GM18519 (cell line): ENCODE data around the gene GALNT1.

Source experiments
- ATAC-seq: cut with Tn5 transposase; IDR thresholded peaks from one replicate; pipeline ENCODE4 v1.9.1; 2021; ENCODE audit warnings: mild to moderate bottlenecking, moderate library complexity; ENCODE audit not compliant: unreplicated experiment, low FRiP score

GALNT1 gene

DNA sequence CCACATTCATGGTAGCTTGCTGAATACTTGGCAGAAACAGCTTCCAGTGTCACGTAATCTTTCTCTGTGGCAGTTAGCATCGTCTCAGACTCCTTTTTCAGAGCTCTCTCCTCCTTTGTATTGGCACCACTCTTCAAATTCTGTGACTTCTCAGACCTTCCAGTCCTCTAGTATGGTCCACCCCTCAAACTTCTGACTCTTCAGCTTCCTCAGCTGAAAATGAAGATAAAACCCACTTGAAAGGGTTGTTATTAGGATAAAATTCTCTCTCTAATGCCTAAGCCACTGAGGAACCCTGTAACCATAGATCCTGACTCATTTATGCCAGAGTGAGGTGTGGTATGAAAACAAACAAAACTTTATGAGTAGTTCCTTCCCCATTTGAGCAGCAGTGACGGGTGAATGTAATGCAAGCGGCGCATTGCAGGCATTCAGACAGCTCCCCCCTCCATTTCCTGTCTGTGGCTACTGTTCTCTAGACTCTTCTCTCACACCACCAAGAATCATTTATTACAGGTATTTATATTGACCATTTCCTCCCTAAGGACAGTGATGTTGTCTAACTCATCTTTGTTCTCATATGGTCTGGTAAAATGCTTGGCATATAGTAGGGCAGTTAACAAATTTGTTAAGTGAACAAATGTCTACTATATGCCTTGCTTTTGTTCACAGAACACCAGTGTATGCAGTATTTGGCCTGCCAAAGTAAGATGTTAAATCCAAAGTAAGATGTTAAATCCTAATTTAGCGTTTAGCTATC, 35.3 kb downstream of the GALNT1 start:
- ATAC-seq: peak; percentile 97

DNA sequence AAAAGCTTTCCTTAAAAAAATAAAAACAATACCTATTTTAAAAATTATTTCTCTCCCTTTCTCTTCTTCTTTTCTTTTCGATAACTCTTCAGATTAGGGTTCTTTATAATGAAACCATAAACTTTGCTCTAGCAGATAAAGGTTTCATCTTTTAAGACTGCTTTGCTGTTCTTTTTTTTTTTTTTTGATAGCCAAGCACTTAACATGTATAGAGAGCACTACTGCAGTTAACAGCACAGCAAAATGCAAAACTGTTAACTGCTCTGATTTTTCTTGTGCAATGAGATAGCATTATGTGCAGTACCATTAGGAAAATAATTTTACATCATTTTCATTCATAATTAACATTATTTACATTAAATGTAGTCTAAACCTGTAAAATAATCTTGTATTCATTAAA, 36.3 kb downstream of the GALNT1 start:
- ATAC-seq: no peak

DNA sequence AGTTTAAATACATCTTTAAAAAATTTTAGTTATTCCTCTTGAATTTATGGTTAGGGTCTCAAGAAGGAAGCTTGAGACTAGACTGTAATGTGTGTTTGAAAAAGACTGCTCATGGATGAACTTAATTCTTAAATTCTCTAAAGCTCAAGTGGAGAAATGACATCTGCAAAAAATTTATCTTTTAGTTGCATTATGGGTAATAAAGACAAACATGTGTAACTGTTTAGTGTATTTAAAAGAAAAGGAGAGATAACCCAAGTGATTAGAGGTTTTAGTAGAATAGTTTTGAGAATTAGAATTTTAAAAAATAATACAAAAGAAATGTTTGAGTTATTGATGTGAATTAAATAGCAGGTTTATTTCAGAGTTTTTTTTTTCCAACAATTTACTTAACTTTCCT, 36.7 kb downstream of the GALNT1 start:
- no peak for ATAC-seq

DNA sequence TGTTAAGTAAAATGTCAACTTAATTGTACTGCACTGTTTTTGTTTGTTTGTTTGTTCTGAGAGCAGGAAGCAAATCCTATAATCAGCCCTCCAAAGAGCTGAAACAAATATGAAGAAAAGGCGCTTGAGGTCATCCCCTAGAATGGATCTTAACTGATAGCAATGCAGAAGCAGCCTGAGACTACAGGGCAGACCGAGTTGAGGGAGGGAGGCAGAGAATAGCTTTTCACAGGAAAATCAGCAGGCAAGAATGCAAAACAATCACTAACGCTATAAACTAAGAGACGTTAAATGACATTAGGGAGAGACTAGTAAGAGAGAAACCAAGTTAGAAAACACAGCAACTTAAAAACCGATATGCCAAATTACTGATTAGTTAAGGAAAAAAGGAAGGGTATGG, 37.2 kb downstream of the GALNT1 start:
- no peak for ATAC-seq

DNA sequence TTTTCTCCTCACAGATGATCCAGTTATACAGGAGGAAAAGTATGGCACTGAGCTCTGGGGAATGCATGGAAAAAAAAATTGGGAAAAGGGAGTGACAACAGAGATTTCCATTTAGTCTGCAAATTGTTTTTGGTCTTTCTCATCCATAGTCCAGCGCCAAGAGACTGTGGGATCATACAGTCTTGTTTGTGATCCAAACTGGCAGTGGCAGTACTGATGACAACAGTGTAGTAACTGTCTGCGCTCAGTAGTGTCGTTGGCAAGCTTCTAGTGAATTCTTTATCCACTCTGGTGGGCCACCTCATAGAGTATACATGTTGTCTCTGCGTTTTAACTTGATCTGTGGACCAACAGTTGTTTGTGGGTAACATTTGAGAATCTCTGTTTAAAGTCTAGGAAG, 37.9 kb downstream of the GALNT1 start:
- ATAC-seq: no peak

DNA sequence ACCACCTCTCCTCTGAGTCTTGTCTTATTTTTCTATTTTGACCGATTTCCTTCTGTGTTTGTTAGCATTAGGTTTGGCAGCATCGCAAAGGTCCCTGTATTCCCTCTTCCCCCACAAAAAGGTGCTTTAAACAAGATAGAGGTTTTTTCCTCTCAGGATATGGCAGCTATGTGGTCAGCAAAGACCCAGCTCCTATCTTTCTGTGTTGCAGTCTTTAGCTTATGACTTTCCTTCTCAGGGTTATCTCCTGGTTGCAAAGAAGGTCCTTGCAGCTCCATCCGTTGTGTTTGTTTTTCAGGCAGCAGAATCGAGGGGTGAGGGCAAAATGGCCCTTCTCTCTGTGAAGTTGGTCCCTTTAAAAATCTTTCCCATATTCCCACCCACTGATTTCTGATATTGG, 38.4 kb downstream of the GALNT1 start:
- no peak for ATAC-seq

DNA sequence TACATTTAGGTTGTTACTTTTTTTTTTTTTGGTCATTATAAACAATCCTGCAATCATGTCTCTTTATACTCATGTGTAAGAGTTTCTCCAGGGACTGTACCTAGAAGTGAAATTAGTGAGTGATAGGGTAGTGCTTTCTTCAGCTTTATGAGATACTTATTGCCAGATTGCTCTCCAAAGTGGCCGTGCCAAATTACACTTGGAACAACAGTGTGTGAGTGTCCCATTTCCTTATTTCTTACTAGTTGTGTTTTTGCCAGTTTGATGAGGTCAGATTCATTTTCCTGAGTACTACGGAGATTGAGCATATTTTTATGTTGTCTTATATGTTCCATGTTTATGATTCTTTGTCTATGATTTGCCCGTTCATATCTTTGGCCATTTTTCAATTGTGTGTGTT, 39.2 kb downstream of the GALNT1 start:
- ATAC-seq: no peak

DNA sequence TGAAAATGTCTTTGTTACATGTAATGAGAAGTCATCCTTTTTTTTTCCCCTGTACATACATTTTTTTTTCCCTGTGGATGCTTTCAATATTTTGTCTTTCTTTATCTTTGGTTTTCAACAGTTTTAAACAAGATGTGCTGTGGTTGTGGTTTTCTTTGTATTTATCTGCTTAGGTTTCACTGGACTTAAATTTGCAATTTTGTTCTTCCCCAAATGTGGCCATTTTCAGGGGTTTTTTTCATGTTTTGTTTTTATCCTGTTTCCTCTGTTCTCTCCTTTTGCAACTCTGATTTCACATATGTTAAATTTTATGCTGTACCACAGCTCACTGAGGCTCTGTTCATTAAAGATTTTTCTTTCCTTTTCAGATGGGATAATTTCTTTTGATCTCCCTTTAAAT, 41.7 kb downstream of the GALNT1 start:
- ATAC-seq: no peak

DNA sequence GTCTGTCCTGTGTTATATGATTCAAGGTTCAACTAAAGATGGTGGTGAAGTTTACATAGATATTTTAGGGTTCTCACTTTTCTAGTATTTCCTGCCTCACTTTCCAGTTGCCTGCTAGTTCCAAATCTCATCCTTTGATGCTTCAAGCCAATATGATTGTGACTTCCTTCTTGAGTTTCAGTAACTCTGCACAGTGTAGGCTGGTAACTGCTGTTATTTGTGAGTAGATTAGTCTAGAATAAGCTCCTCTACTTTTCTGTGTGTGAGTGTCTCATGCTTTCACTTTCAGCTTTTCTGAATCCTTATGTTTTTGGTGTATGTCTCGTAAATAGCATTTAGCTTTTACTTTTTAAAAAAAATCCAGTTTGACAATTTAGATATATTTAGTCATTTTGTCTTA, 42.6 kb downstream of the GALNT1 start:
- ATAC-seq: peak; percentile 74

DNA sequence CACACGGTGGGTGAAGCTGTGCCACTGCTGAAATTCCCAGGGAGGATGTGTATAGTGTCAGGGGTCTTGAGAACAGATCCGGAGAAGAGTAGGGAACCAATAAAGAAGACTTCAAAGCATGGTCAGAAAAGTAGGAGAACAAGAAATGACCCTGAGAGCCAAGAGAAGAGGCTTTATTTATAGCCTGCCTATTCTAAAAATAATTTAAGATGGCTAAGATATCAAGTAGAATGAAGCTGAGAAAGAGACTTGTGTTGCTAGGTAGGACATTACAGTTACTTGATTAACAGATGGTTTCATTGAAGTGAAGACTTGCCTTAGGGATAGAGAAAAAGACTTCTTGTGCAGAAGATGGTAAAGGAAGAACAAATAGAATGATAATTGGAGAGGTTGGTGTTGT, 43.7 kb downstream of the GALNT1 start:
- no peak for ATAC-seq

DNA sequence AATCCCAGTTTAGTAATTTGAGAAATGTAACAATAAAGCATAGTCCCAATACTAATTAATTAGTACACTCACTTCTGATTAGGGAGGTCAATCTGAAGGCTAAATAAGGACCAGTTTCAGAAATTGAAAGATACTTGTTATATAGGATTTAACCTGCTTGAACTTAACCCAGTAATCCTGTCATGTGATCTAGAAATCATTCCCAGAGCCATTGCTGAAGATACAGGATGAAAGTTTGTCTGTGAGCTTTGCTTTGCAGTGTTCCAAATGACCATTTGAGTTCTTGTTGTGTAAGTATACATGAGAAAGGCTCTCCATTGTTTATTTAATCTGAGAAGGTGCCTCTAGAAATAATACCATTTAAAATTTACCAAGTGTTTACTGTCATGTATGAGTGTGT, 52.2 kb downstream of the GALNT1 start:
- ATAC-seq: no peak

DNA sequence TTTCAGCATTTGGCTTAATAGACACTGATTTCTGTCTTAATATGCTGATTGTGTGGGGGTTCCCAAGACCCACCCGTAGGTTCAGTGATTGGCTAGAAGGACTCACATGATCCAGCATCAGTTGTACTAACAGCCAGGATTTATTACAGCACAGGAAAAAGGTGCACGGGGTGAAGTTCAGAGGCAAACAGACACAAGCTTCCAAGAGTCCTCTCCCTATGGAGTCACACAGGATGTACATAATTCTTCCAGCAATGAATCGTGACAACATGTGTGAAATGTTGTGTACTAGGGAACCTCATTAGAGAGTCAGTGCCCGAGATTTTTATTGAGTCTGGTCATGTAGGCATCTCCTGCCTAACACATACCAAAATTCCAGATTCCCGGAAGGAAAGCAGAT, 52.8 kb downstream of the GALNT1 start:
- no peak for ATAC-seq

DNA sequence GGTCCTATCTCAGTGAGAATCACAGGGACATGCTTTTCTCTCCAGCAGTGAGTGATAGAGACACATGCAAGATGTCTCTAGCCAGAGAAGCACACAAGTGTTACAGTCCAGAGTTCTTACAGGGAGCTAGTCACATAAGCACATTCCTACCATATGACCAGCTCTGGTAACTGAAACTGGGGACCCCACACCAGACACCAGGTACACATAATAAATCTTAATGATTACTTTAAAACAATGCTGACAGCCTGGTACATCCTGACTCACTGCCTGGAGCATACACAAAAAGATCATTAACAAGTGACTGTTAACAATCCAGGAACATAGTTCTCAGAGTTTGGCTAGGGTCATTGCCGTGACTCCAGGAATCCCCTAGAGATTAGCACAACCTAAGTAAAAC, 53.6 kb downstream of the GALNT1 start:
- no peak for ATAC-seq

DNA sequence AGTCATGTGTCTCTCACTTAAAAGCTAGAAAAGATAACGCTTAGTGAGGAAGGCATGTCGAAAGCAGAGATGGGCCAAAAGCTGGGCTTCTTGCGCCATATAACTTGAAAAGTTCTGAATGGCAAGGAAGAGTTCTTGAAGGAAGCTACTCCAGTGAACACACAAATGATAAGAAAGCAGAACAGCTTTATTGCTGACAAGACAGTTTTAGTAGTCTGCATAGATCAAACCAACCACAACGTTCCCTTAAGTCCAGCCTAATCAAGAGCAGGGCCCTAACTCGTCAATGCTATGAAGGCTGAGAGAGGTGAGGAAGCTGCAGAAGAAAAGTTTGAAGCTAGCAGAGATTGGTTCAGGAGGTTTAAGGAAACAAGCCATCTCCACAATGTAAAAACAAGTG, 55.7 kb downstream of the GALNT1 start:
- ATAC-seq: no peak

DNA sequence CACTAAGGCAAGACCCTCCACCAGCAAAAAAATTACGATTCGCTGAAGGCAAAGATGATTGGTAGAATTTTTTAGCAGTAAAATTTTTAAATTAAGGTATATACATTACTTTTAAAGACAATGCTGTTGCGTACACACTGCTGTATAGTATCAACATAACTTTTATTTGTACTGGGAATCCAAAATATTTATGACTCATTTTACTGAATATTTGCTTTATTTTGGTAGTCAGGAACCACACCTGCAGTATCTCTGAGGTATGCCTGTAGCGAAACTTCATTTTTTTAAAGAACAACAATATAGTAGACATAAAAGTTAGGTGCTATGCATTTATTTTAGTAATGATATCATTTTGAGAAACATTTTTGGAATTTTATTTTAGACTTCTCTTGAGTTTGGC, 57.8 kb downstream of the GALNT1 start:
- no peak for ATAC-seq

DNA sequence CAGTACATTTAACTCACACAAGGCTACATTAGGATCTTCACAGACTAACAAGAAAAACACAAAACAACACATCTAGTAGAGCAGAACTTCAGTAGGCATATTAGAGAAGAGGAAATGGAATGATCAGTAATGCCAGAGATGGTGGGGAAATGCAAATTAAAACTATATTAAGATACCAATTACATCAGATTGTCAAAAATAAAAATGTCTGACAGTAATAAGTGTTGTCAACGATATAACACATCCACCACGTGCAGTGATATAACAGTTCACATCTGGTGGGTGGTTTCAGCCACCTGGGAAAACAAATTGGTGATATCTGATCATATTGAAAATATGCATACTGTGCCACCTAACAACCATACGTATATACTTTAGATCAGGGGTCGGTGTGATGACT, 59.9 kb downstream of the GALNT1 start:
- ATAC-seq: no peak

DNA sequence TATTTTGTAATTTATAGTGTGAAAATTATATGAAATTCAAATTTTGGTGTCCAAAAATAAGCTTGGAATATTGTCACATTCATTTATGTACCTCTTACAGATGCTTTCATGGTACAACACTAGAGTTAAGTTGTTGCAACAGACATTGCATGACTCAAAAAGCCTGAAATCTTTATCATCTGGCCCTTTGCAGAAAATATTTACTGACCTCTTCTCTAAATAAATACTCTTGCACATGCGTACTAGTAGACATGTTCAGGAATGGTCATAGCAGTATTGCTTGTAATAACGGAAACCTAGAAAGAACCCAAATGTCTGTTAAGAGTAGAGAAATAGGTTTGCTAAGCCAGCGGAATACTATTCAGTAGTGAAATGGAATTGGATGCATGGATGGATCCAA, 60.4 kb downstream of the GALNT1 start:
- ATAC-seq: no peak

DNA sequence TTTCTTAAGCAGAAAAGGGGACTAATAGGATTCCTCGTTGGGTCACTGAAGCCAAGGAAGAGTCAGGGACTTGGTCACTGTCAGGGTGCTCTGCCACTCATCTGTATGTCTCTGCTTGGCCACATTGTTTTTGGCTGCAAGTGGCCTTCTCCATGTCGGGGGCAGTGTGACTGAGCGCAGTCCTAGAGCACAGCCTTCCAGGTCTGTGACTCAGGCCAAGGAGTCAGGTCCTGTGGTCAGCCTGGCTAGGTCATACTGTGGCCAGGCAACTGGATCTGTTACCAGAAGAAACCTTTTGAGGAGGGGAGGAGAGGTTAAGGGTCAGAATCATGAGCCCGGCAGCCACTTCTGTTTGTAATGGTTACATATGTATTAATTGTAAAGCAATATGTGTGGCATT, 61.3 kb downstream of the GALNT1 start:
- ATAC-seq: no peak

DNA sequence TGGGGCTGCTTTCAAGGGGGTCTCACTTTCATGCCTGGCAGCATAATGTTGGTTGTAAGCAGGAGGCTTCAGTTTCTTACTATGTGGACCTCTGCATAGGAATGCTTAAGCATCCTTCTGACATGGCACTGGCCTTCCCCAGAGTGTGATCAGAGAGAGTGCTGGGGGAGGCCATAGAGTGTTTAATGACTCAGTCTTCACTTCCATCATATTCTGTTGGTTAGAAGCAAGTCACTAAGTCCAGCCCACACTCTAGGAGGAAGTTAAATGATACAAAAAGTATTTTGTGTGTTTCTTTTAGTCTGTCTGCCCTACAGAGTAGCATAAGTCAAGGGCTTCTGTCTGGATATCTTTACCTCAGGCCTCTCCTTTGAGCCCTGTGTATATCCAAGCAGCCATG, 64.9 kb downstream of the GALNT1 start:
- ATAC-seq: no peak

DNA sequence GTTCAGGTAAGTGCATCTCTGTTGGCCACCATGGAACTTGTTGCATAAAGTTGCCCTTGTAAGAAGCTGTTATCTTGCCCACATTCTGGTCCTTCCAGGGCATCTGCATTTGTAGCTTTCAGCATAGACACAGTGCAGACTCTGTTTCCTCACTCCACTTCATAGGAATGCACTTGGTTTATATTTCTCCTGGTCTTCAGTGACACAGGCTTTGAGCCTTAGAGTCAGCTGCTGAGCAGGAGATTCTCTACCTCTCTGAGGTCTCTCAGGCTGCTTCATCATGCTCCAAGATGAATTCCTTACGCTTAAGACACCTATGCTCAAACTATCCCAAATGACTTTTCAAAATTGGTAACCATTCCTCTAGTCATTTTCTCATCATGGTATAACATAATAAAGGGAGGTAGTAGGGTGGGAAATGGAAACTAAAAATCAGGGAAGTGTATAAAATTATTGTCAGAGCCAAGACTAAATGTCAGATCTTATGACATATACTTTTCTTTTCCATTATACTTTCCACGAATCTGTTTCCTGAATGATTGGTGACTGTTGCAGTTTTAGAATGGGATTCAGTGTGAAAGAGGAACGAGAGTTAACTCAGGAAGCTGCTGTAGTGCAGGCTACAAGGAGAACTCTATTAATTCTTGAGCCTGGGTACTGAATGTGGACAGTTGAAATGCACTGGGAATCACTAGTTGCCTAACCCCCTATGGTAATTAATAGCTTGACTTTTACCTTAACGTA, 72.0 kb downstream of the GALNT1 start:
- ATAC-seq: no peak

DNA sequence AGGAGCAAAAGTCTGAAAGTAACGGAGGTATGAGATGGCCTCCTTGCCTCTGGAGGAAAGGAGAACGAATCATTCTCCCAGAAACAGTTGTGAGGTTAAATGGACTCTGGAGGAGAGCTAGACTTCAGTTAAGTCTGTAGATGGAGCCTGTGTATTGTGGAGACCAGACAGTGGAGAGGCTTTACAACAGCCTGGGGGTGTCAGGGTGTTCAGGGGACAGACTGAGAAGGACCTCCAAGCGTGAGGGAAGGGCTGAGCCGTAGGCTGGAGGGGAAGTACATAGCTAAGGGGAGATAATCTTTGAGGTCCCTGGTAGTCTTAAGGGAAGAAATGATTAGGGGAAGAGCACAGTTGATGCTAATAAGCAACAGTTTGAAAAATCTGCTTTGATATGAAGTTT, 76.6 kb downstream of the GALNT1 start:
- no peak for ATAC-seq

DNA sequence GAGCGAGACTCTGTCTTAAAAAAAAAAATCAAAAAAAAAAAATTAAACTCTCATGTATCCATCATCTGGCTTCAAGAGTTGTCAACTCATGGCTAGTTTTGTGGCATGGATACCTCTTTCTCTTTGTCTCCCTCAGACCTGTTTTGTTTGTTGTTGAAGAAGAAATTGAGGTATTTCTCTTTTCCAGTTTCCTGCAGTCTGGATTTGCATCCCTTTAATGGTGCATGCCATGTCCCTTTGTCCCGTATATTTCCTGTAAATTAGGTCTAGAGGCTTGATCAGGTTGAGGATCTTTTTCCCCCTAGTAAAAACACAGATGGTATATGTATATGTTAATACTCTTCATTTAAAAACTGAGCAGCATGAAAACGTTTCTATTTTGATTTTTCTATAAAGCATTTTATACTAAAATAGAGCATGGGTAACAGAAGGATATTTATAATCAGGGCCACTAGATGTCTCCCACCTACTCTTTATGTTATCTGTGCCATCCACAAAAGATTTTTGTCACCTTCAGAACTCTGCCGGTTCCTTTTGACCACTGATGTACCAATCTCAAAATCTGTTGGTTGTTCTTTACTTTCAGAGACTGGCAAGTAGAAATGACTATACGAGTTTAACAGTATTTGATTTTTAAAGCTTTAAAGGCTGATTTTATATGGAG, 80.1 kb downstream of the GALNT1 start:
- no peak for ATAC-seq
